DND-41 (cell line): ENCODE data around the gene TCF4.

ENCODE experiments used
- EZH2 ChIP-seq: IDR thresholded peaks from 3 replicates; pipeline ENCODE4 v1.6.1; 2012; ENCODE audit warnings: borderline replicate concordance, low read depth, mild to moderate bottlenecking, moderate library complexity, low read length, inconsistent platforms; ENCODE audit not compliant: severe bottlenecking
- TF ChIP-seq, protein P1 (sequence below): IDR thresholded peaks from 2 replicates; pipeline ENCODE4 v1.5.1; 2012; ENCODE audit warnings: borderline replicate concordance, low read length, moderate library complexity, mild to moderate bottlenecking; ENCODE audit not compliant: poor library complexity, severe bottlenecking; ENCODE audit errors: extremely low read depth

- TF ChIP-seq, protein P1, sequence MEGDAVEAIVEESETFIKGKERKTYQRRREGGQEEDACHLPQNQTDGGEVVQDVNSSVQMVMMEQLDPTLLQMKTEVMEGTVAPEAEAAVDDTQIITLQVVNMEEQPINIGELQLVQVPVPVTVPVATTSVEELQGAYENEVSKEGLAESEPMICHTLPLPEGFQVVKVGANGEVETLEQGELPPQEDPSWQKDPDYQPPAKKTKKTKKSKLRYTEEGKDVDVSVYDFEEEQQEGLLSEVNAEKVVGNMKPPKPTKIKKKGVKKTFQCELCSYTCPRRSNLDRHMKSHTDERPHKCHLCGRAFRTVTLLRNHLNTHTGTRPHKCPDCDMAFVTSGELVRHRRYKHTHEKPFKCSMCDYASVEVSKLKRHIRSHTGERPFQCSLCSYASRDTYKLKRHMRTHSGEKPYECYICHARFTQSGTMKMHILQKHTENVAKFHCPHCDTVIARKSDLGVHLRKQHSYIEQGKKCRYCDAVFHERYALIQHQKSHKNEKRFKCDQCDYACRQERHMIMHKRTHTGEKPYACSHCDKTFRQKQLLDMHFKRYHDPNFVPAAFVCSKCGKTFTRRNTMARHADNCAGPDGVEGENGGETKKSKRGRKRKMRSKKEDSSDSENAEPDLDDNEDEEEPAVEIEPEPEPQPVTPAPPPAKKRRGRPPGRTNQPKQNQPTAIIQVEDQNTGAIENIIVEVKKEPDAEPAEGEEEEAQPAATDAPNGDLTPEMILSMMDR, result no peak
- TF ChIP-seq EZH2, result no peak
These were observed 225.7 kb downstream of the TCF4 start for GRCh38 chr18:55362303-55362702.
